Measurements from ENCODE around the gene THAP4.

Gene THAP4

DNA sequence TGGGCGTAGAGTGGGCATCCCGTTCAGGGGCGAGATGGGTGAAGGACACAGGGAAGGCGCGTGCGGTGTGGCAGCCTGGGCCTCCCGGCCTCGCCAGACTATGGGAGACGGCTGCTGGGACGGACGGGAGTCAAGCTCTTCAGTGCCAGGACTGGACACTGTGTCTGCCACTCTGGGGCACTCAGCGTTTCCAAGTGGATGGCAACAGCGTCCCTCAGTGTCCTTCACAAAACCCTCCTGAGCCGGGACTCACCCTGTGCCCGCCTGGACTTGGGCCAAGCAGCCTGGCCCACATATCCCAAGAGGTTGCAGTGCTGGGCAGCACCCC, 94.7 kb downstream of the THAP4 start:
- no peak for DNase-seq

GRCh38 chr2:241541564-241542277, 95.2 kb downstream of the THAP4 start:
- no peak for DNase-seq

DNA sequence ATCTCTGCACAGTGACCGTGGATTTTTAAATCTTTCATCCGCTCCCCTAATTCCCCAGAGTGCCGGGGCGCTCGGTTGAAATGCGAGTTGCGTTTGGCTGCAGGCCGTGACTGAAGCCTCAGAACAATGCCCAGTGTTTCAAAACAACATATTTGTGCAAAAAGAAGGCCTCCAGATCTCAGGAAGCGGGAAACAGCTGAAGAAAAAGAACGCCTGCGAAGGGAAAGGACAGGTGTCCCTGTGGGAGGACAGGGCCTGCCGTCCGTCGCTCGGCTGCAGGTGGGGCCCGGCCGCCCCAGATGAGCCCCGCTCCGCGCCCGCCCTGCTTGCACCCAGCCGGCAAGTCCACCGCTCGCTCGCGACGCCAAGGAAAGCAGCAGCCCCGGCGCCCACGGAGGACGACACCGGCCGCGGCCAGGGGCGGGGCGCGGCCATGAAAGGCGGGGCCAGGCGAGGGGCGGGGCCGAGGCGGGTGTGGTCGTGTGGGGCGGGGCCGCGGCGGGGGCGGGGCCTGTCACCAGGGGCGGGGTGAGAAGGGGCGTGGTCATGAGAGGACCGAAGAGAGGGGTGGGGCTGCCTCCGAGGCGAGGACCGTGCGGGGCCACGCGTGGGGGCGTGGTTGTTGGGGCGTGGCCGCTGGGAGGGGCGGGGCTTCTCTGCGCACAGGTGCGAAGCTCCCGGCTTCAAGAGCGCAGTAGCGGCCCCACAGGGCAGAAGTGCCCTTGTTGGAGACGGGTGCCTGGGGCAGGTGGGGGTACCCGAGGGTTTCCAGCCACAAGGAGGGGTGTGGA, 96.0 kb downstream of the THAP4 start:
- peak; percentile 73 for DNase-seq

GRCh38 chr2:241540401-241540770, 96.6 kb downstream of the THAP4 start:
- no peak for DNase-seq

GRCh38 chr2:241539616-241540374, 97.2 kb downstream of the THAP4 start:
- DNase-seq, result no peak

GRCh38 chr2:241538838-241539615, 97.9 kb downstream of the THAP4 start:
- no peak for DNase-seq

GRCh38 chr2:241535871-241536655, 100.9 kb downstream of the THAP4 start:
- DNase-seq, result no peak

GRCh38 chr2:241534701-241535375, 102.1 kb downstream of the THAP4 start:
- no peak for DNase-seq

Data from DMS153 (cell line).